Panc1 (cell line): Measurements from ENCODE around the gene MYO1A.

Experiments used
- POLR2AphosphoS5 ChIP-seq: IDR thresholded peaks from 2 replicates; pipeline ENCODE4 v1.6.1; 2012; ENCODE audit warnings: mild to moderate bottlenecking, low read depth, low read length, moderate library complexity
- SIN3A ChIP-seq: IDR thresholded peaks from 2 replicates; pipeline ENCODE4 v1.6.1; 2012; ENCODE audit warnings: low read depth, mild to moderate bottlenecking, low read length, moderate library complexity, borderline replicate concordance; ENCODE audit not compliant: insufficient read depth
- TCF7L2 ChIP-seq: IDR thresholded peaks from 2 replicates; pipeline ENCODE4 v1.6.1; 2011; ENCODE audit warnings: mild to moderate bottlenecking, low read depth, low read length, inconsistent platforms
- TF ChIP-seq, protein P1 (sequence below): fragments of 450-650 bp; IDR thresholded peaks from 2 replicates; pipeline ENCODE4 v1.5.1; 2017; ENCODE audit warnings: mild to moderate bottlenecking
- TF ChIP-seq, protein P2 (sequence below), 2 experiments: IDR thresholded peaks; 2 replicates each; pipeline ENCODE4 v1.6.1; 2011 to 2012; ENCODE audit warnings: low read depth in 2 of 2, control low read depth in 1 of 2, low read length in 1 of 2, mild to moderate bottlenecking in 1 of 2, moderate library complexity in 1 of 2; ENCODE audit not compliant: insufficient read depth in 1 of 2

DNA sequence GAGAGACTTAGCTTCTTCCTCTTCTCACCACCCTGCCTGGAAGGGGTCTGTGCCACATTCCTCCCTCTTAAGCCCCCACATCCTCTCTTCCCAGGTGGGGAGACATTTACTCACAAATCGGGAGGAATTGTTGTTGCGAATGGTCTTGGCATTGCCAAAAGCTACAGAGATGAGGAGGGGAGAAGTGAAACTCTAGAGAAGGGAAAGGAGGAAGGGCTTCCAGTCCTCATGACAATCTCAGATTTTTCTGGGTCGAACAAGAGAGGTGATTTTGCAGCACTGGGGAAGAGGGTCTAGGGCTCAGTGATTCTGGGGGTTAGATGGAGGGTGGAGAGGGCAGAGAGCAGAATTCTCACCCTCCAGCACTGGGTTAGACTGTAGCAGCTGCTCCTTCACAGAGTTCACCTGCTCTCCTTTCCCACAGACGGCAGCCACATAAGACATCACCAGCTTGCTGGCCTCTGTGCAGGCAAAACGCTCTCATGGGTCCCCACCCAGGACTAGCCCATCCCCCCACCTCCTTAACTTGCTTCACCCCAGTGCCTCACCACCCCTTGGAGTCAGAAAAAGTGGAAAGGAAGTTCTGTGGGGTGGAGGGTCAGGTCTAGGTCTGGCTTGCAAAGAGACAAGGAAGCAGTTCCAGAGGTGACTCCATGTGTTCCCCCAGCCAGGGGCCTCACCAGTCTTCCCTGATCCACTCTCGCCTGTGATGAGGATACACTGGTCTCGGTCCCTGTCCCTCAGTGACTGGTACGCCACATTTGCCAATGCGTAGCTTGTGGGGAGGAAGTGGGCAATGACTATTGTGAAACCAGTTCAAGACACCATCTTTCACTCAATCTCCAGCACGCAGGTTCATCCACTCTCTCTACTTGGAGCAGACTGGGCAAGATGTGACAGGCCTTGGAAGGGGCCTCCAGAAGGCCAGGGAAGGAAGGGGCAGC, 2.7 kb downstream of the MYO1A start:
- TF ChIP-seq, protein P1, sequence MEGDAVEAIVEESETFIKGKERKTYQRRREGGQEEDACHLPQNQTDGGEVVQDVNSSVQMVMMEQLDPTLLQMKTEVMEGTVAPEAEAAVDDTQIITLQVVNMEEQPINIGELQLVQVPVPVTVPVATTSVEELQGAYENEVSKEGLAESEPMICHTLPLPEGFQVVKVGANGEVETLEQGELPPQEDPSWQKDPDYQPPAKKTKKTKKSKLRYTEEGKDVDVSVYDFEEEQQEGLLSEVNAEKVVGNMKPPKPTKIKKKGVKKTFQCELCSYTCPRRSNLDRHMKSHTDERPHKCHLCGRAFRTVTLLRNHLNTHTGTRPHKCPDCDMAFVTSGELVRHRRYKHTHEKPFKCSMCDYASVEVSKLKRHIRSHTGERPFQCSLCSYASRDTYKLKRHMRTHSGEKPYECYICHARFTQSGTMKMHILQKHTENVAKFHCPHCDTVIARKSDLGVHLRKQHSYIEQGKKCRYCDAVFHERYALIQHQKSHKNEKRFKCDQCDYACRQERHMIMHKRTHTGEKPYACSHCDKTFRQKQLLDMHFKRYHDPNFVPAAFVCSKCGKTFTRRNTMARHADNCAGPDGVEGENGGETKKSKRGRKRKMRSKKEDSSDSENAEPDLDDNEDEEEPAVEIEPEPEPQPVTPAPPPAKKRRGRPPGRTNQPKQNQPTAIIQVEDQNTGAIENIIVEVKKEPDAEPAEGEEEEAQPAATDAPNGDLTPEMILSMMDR, result no peak
- TF ChIP-seq POLR2AphosphoS5 (no peak), SIN3A (no peak), TCF7L2 (no peak)
- TF ChIP-seq, protein P2, sequence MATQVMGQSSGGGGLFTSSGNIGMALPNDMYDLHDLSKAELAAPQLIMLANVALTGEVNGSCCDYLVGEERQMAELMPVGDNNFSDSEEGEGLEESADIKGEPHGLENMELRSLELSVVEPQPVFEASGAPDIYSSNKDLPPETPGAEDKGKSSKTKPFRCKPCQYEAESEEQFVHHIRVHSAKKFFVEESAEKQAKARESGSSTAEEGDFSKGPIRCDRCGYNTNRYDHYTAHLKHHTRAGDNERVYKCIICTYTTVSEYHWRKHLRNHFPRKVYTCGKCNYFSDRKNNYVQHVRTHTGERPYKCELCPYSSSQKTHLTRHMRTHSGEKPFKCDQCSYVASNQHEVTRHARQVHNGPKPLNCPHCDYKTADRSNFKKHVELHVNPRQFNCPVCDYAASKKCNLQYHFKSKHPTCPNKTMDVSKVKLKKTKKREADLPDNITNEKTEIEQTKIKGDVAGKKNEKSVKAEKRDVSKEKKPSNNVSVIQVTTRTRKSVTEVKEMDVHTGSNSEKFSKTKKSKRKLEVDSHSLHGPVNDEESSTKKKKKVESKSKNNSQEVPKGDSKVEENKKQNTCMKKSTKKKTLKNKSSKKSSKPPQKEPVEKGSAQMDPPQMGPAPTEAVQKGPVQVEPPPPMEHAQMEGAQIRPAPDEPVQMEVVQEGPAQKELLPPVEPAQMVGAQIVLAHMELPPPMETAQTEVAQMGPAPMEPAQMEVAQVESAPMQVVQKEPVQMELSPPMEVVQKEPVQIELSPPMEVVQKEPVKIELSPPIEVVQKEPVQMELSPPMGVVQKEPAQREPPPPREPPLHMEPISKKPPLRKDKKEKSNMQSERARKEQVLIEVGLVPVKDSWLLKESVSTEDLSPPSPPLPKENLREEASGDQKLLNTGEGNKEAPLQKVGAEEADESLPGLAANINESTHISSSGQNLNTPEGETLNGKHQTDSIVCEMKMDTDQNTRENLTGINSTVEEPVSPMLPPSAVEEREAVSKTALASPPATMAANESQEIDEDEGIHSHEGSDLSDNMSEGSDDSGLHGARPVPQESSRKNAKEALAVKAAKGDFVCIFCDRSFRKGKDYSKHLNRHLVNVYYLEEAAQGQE (IDR thresholded peaks at IDR 0.05; ENCODE audit: insufficient read depth in 1 of 2, low read depth in 2 of 2, low read length in 1 of 2), result no peak
